CD4-positive, alpha-beta T cell (primary cell): ENCODE measurements around the gene CEP89. TPM values are rescaled to one million over a fixed set of nuclear protein-coding genes. Genes with fewer than 3 reads are reported as not detected.
"Not testable (repeated sequence)": the region's sequence is repeated elsewhere in the genome, so short reads cannot be mapped to it uniquely, and the experiment has no call there.

Experiments used
- ATAC-seq: fragments of 200-7000 bp; cut with Tn5 transposase; one replicate; pipeline ENCODE4 v1.10.0; 2022; ENCODE audit warnings: mild to moderate bottlenecking; ENCODE audit not compliant: poor library complexity
- CTCF ChIA-PET: fragments of 350-600 bp; sonication (Branson Sonifier 250); formaldehyde crosslinking; loops from one replicate; lab custom pipeline; 2021; ENCODE audit warnings: antibody characterized with exemption, inconsistent platforms; lab: Charles Lee
- POLR2A ChIA-PET: fragments of 350-600 bp; sonication (Branson Sonifier 250); formaldehyde crosslinking; loops from one replicate; lab custom pipeline; 2021; ENCODE audit warnings: antibody characterized with exemption, inconsistent platforms; lab: Charles Lee
- DNase-seq, 14 experiments: peaks; one replicate each; pipeline ENCODE4 v3.0.0-alpha.2; 2013 to 2020; ENCODE audit warnings: mixed read lengths in 2 of 14
- H3K27ac ChIP-seq, 2 donors: one replicate each; pipeline versions ENCODE4 v1.5.1 to v1.7.0; 2013; ENCODE audit warnings: low read length in 2 of 2, low read depth in 1 of 2, mild to moderate bottlenecking in 1 of 2
- H3K27me3 ChIP-seq, 2 experiments: 1 replicate in 1 of 2; 2 replicates in 1 of 2; pipeline versions ENCODE4 v1.6.1 to v1.7.0; 2013; ENCODE audit warnings: low read length in 2 of 2, control low read depth in 1 of 2, mild to moderate bottlenecking in 1 of 2, moderate library complexity in 1 of 2; ENCODE audit not compliant: insufficient read depth in 2 of 2, control insufficient read depth in 1 of 2
- H3K36me3 ChIP-seq: one replicate; pipeline ENCODE4 v1.6.1; 2013; ENCODE audit warnings: low read length, control low read depth; ENCODE audit not compliant: insufficient read depth
- H3K4me1 ChIP-seq: one replicate; pipeline ENCODE4 v1.6.1; 2013; ENCODE audit warnings: low read length, control low read depth; ENCODE audit not compliant: insufficient read depth
- H3K4me3 ChIP-seq: one replicate; pipeline ENCODE4 v1.5.1; 2013; ENCODE audit warnings: mild to moderate bottlenecking, low read length, moderate library complexity
- H3K9me3 ChIP-seq, 2 experiments: 1 replicate in 1 of 2; 2 replicates in 1 of 2; pipeline versions ENCODE4 v1.6.1 to v1.7.0; 2013; ENCODE audit warnings: low read length in 2 of 2, mild to moderate bottlenecking in 2 of 2, control low read depth in 1 of 2, moderate library complexity in 1 of 2; ENCODE audit not compliant: control insufficient read depth in 1 of 2, insufficient read depth in 1 of 2
- H3K27ac Mint-ChIP-seq: one replicate; pipeline ENCODE4 v1.8.0; 2020; ENCODE audit warnings: mixed read lengths
- H3K27me3 Mint-ChIP-seq: one replicate; pipeline ENCODE4 v1.8.0; 2021; ENCODE audit warnings: mixed read lengths
- H3K36me3 Mint-ChIP-seq: one replicate; pipeline ENCODE4 v1.8.0; 2021; ENCODE audit warnings: low read depth, mixed read lengths
- H3K4me1 Mint-ChIP-seq: one replicate; pipeline ENCODE4 v1.8.0; 2021; ENCODE audit warnings: low read depth, mixed read lengths
- H3K4me3 Mint-ChIP-seq: one replicate; pipeline ENCODE4 v1.8.0; 2020; ENCODE audit warnings: mild to moderate bottlenecking, mixed read lengths
- H3K9me3 Mint-ChIP-seq: one replicate; pipeline ENCODE4 v1.8.0; 2020; ENCODE audit warnings: mixed read lengths
- intact Hi-C, 2 experiments: fragments of 100-400 bp; cut with DNase I in 1 of 2; cut with micrococcal nuclease in 1 of 2; formaldehyde crosslinking; loops; one replicate each; pipeline versions ENCODE4 v1.15.1 to v1.9.0; 2023 to 2025; cut with DNase I, micrococcal nuclease
- polyA plus RNA-seq, 2 donors: library from polyadenylated mRNA; unstranded; fragments of 120-200 nt; gene quantifications; one replicate each; pipeline ENCODE4 v1.2.1, GENCODE V29; 2013
- total RNA-seq, 174 experiments: library from RNA in 2 of 174; stranded (reverse) in 2 of 174; gene quantifications; one replicate each; pipeline ENCODE4 v1.2.3 and lab custom pipeline; 2021 to 2026
- TF ChIP-seq, protein P1 (sequence below): fragments of 200-600 bp; IDR thresholded peaks from one replicate; pipeline ENCODE4 v1.8.0; 2022; ENCODE audit warnings: antibody characterized with exemption, mild to moderate bottlenecking

Gene CEP89
- total RNA-seq: 1 to 10 TPM; 4.0 to 5.1 TPM
- 12.0 TPM for polyA plus RNA-seq (2013, experiment 1 of 2)
- polyA plus RNA-seq (2013, experiment 2 of 2): 11.7 TPM
- 8.9 to 40.6 (median 20.8) reads per million in 172 experiments for total RNA-seq (lab: John Stamatoyannopoulos, UW)

DNA sequence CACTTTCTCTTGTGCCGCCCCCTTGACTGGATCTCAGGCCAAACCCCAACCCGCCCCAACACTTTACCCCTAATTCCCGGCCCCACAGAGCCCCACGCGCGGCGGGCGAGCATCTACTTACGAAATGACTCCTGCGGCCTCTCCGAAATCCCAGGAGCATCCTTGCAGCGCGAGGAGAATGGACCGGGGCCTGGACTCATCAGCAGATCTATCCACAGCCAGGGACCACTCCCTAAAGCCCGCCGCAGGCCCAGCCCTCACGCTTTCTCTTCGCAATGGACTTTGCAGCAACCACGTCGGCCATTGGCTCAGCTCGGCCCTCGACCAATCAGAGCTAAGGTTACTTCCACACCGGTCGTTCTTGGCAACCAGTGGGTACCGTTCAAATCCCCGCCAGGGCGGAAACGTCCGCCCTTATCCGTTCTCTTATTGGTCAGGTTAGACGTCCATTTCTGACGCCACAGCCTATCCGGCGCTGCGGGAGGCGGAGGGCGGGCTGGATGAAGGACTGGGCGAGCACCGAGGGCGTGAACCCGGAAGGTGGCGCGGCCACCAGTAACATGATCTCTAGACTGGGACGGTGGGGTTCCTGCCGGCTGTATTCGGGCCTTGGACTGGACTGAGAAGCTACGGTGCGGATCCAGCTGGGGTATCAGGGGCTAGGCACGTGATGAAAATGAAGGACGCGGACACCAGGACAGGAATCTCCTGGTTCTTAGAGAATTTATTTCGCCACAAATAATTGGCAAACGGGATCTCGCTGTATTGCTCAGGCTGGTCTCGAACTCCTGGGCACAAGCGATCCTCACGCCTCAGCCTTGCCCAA, at the start of gene CEP89, which contains the start of gene FAAP24:
Gene CEP89 (minus strand): TSS at position 244 of the 826 bp plus-strand sequence. CDS start 84 bp downstream, at position 160.
Gene FAAP24 (plus strand): TSS at position 528 of the 826 bp plus-strand sequence. CDS start 955 bp downstream, outside the sequence.
- peaks cover 22% of the 10 kb centered on the region for H3K4me1 Mint-ChIP-seq
- H3K9me3 Mint-ChIP-seq: no peaks in the 10 kb centered on the region
- H3K36me3 Mint-ChIP-seq: peaks cover 13% of the 10 kb centered on the region
- no peaks in the 10 kb centered on the region for H3K27me3 ChIP-seq
- H3K4me3 ChIP-seq: peak within 1 kb of the TSS; percentile 60
- H3K4me3 Mint-ChIP-seq: peak within 1 kb of the TSS; percentile 96
- peak; percentile 99 for ATAC-seq
- H3K9me3 ChIP-seq: no peaks in the 10 kb centered on the region
- ChIA-PET CTCF (interaction anchor here (0.9 kb wide), 1 partner anchor 206 kb away, joined by 3 read pairs; no protein-coding TSS in a partner anchor), POLR2A (interaction anchor here (0.7 to 1.6 kb wide), 10 partner anchors 10 to 627 kb away, joined by 3 to 11 read pairs (median 3); partner anchors contain the start of genes ANKRD27, DPY19L3, NUDT19 and PDCD5)
- intact Hi-C loops: loop anchor here (1.0 to 10.0 kb wide), 9 partner anchors 109 to 625 kb away; partner anchors contain the start of genes GPATCH1 (in 2 of the 2), ANKRD27 (in 1 of the 2), CEBPG (in 1 of the 2) and DPY19L3 (in 1 of the 2)
- peak within 1 kb of the TSS; percentile 55 to 76 for H3K27ac ChIP-seq
- peak; percentile 95 to 100 (median 98) for DNase-seq
- TF ChIP-seq, protein P1, sequence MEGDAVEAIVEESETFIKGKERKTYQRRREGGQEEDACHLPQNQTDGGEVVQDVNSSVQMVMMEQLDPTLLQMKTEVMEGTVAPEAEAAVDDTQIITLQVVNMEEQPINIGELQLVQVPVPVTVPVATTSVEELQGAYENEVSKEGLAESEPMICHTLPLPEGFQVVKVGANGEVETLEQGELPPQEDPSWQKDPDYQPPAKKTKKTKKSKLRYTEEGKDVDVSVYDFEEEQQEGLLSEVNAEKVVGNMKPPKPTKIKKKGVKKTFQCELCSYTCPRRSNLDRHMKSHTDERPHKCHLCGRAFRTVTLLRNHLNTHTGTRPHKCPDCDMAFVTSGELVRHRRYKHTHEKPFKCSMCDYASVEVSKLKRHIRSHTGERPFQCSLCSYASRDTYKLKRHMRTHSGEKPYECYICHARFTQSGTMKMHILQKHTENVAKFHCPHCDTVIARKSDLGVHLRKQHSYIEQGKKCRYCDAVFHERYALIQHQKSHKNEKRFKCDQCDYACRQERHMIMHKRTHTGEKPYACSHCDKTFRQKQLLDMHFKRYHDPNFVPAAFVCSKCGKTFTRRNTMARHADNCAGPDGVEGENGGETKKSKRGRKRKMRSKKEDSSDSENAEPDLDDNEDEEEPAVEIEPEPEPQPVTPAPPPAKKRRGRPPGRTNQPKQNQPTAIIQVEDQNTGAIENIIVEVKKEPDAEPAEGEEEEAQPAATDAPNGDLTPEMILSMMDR: no peak
- H3K27me3 Mint-ChIP-seq: no peaks in the 10 kb centered on the region
- H3K27ac Mint-ChIP-seq: peak within 1 kb of the TSS; percentile 79
- peaks cover 23% of the 10 kb centered on the region for H3K4me1 ChIP-seq
- no peaks in the 10 kb centered on the region for H3K36me3 ChIP-seq

DNA sequence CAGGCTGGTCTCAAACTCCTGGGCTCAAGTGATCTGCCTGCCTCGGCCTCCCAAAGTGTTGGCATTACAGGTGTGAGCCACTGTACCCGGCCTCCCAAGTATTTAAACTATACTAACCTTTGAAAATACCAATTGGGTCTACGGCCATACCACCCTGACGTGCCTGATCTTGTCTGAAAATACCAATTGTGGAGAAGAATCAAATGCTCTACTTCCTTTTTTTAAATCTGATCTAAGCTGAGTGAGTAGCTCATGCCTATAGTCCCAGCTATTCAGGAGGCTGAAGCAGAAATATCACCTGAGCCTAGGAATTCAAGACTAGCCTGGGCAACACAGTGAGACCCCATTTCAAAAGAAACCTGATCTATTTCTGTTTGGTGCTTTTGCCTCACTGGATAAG, 39.1 kb upstream of the CEP89 start:
- POLR2A ChIA-PET, H3K27ac Mint-ChIP-seq, H3K4me1 ChIP-seq, CTCF ChIA-PET, H3K4me1 Mint-ChIP-seq, H3K36me3 ChIP-seq, H3K9me3 Mint-ChIP-seq, intact Hi-C loops, ATAC-seq, H3K36me3 Mint-ChIP-seq, H3K4me3 ChIP-seq, H3K27ac ChIP-seq, H3K27me3 ChIP-seq, H3K27me3 Mint-ChIP-seq, DNase-seq, H3K9me3 ChIP-seq, H3K4me3 Mint-ChIP-seq: not testable (repeated sequence)

DNA sequence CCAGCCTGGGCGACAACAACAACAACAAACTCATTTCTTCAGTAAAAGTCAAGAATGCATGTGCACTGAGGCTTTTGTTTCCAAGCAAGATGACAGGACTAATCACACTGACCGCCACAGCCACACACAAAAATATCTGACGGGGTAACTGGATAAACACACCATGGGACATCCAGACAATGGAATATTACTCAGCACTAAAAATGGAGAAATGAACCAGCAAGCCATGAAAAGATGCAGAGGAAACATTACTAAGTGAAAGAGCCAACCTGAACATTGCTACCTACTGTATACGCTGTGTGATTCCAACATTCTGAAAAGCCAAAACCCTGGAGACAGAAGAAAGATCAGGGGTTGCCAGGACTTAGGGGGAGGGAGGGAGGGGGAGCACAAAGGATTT, 37.0 kb upstream of the CEP89 start:
- TF ChIP-seq, protein P1: no peak
- ATAC-seq: no peak
- H3K9me3 ChIP-seq: no peaks in the 10 kb centered on the region
- DNase-seq: no peak
- H3K4me1 ChIP-seq: no peaks in the 10 kb centered on the region
- intact Hi-C loops: no loop called here
- H3K27me3 ChIP-seq: no peaks in the 10 kb centered on the region
- H3K27ac Mint-ChIP-seq: no peak overlapping the region
- H3K4me3 Mint-ChIP-seq: no peak overlapping the region
- no peak overlapping the region for H3K27ac ChIP-seq
- ChIA-PET CTCF (no interaction called here), POLR2A (no interaction called here)
- no peaks in the 10 kb centered on the region for H3K4me1 Mint-ChIP-seq
- H3K27me3 Mint-ChIP-seq: no peaks in the 10 kb centered on the region
- no peaks in the 10 kb centered on the region for H3K36me3 Mint-ChIP-seq
- no peak overlapping the region for H3K4me3 ChIP-seq
- no peaks in the 10 kb centered on the region for H3K9me3 Mint-ChIP-seq
- no peaks in the 10 kb centered on the region for H3K36me3 ChIP-seq
